ENCODE measurements around the gene OTUB2. TPM values are rescaled to one million over a fixed set of nuclear protein-coding genes. Genes with fewer than 3 reads are reported as not detected.

OTUB2 gene
- total RNA-seq, 1 donor from 2014 or later: 1.9 TPM

Other genes starting within 250 kb of the OTUB2 start
- gene PRIMA1, start 237.9 kb upstream of the OTUB2 start, total RNA-seq (ENCODE audit: insufficient read depth, low replicate concordance): 0.48 TPM
- not detected for gene FAM181A, start 99.0 kb upstream of the OTUB2 start, total RNA-seq (ENCODE audit: insufficient read depth, low replicate concordance)
- gene ASB2, start 49.8 kb upstream of the OTUB2 start, total RNA-seq (ENCODE audit: insufficient read depth, low replicate concordance): 35.4 TPM
- gene CCDC197, start 29.0 kb upstream of the OTUB2 start, total RNA-seq (ENCODE audit: insufficient read depth, low replicate concordance): not detected
- 82.1 TPM for gene DDX24, start 54.9 kb downstream of the OTUB2 start, total RNA-seq (ENCODE audit: insufficient read depth, low replicate concordance)
- gene IFI27L1, start 55.0 kb downstream of the OTUB2 start, total RNA-seq (ENCODE audit: insufficient read depth, low replicate concordance): 1.2 TPM
- gene IFI27, start 84.4 kb downstream of the OTUB2 start, total RNA-seq (ENCODE audit: insufficient read depth, low replicate concordance): 40.7 TPM
- 68.9 TPM for gene IFI27L2, start 103.3 kb downstream of the OTUB2 start, total RNA-seq (ENCODE audit: insufficient read depth, low replicate concordance)
- gene PPP4R4, start 148.0 kb downstream of the OTUB2 start, total RNA-seq (ENCODE audit: insufficient read depth, low replicate concordance): 0.72 TPM

Measured in umbilical cord (tissue), 1 donor.